Right lobe of liver (tissue), 4 donors: ENCODE data around the gene SLC2A3.
"Not testable (repeated sequence)": the region's sequence is repeated elsewhere in the genome, so short reads cannot be mapped to it uniquely, and the experiment has no call there.

Experiments used
- CTCF ChIP-seq, 4 donors: fragments of 200-600 bp in 3 of 4; fragments of 450-650 bp in 1 of 4; IDR thresholded peaks; one replicate each; pipeline versions ENCODE4 v1.5.1 to v1.8.0; 2016 to 2022; ENCODE audit warnings: antibody characterized with exemption in 4 of 4, mild to moderate bottlenecking in 2 of 4
- POLR2A ChIP-seq: fragments of 450-650 bp; IDR thresholded peaks from one replicate; pipeline ENCODE4 v1.6.1; 2017; ENCODE audit warnings: antibody characterized with exemption, mild to moderate bottlenecking
- donor health status: DM: no; HTN: no; CAD: no.
- donor health status: DM: no; HTN: no; CAD: no.
- donor health status: DM: no; HTN: yes; CAD: no.

- not testable (repeated sequence) for TF ChIP-seq POLR2A; CTCF (IDR thresholded peaks at IDR 0.05)
Observed at GRCh38 chr12:7910106-7910505, 25.9 kb downstream of the SLC2A3 start.
